Measurements from ENCODE around the gene PDE7B.

GRCh38 chr6:135944120-135944519, 92.6 kb downstream of the PDE7B start:
- no peak for TF ChIP-seq FOSL1 (IDR thresholded peaks at IDR 0.05; ENCODE audit: insufficient read depth, low read depth, low read length)
- no peak for TF ChIP-seq RFX5 (IDR thresholded peaks at IDR 0.05; ENCODE audit: borderline replicate concordance, low read depth, low read length)
- TF ChIP-seq CTCF (IDR thresholded peaks at IDR 0.05; ENCODE audit: control extremely low read depth in 1 of 3, insufficient read depth in 1 of 3, low read depth in 1 of 3, low read length in 3 of 3) = no peak
- TF ChIP-seq BRCA1 (IDR thresholded peaks at IDR 0.05; ENCODE audit: low read depth, low read length) = no peak
- TF ChIP-seq POLR2A (IDR thresholded peaks at IDR 0.05; ENCODE audit: control extremely low read depth in 1 of 2, low read depth in 2 of 2, low read length in 2 of 2) = no peak

Data from H1 (cell line).